ENCODE results near the gene SERP2.
A peak's percentile ranks its signal among the peaks of the same experiment; 100 is the strongest.

The SERP2 gene

GRCh38 chr13:44429311-44429710 lies 55.7 kb downstream of the SERP2 start:
- TF ChIP-seq, protein P1, sequence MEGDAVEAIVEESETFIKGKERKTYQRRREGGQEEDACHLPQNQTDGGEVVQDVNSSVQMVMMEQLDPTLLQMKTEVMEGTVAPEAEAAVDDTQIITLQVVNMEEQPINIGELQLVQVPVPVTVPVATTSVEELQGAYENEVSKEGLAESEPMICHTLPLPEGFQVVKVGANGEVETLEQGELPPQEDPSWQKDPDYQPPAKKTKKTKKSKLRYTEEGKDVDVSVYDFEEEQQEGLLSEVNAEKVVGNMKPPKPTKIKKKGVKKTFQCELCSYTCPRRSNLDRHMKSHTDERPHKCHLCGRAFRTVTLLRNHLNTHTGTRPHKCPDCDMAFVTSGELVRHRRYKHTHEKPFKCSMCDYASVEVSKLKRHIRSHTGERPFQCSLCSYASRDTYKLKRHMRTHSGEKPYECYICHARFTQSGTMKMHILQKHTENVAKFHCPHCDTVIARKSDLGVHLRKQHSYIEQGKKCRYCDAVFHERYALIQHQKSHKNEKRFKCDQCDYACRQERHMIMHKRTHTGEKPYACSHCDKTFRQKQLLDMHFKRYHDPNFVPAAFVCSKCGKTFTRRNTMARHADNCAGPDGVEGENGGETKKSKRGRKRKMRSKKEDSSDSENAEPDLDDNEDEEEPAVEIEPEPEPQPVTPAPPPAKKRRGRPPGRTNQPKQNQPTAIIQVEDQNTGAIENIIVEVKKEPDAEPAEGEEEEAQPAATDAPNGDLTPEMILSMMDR (IDR thresholded peaks at IDR 0.05; ENCODE audit: insufficient read depth, low read depth, low read length, missing control alignments) = no peak
- no peak for DNase-seq (ENCODE audit: low read depth)
- H3K4me3 ChIP-seq (ENCODE audit: low read length) = no peak overlapping the region

- H3K4me3 ChIP-seq (ENCODE audit: low read length) = no peak overlapping the region
- no peak for DNase-seq (ENCODE audit: low read depth)
- TF ChIP-seq, protein P1 (IDR thresholded peaks at IDR 0.05; ENCODE audit: insufficient read depth, low read depth, low read length, missing control alignments) = no peak
Measured at GRCh38 chr13:44431150-44431549, 57.5 kb downstream of the SERP2 start.

- peak; percentile 34 for DNase-seq (ENCODE audit: low read depth)
- TF ChIP-seq, protein P1 (IDR thresholded peaks at IDR 0.05; ENCODE audit: insufficient read depth, low read depth, low read length, missing control alignments) = no peak
- no peak overlapping the region for H3K4me3 ChIP-seq (ENCODE audit: low read length)
Measured at GRCh38 chr13:44432650-44433049, 59.0 kb downstream of the SERP2 start.

DNA sequence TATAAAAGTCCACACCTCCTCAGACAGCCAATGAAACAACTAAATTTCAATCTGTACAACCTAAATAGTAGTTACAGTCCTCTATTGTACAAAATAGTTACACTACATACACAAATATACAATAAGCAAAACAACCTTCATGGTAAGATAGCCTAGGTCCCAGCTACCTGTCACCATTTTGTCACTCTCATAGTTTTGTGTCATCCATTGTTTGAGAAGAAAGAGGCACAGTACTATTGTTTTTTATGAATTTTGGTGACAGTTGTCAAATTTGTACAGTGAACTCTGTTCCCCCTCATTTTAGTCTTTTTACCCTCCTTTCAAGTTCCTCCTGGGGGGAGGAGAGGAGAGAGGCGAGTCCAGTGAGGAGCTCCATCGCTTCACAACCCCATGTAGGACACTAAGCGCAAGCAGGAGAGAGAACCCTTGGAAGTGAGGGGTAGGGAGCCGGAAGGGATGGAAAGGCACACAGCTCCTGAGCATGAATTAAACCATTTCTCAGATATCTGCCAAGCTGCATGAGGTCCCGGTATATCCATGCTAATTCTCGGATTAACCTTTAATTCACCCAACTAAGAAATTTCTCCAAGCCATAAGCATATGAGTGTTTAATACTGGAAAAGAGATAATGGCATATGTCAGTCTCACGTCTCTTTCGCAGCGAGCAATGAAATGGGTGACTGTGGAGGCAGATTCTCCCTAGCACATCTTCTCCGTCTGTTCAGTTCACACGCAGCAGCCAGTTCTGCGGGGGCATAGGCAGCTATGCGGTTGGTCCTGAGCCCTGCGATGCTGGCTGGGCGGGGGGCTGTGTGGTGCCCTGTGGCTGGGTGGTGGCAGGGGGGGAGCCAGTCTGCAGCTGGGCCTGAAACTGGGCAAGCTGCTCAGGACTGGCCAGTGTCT lies 60.5 kb downstream of the SERP2 start:
- no peak for DNase-seq (ENCODE audit: low read depth)
- peak overlapping the region; percentile 92 for H3K4me3 ChIP-seq (ENCODE audit: low read length)
- TF ChIP-seq, protein P1 (IDR thresholded peaks at IDR 0.05; ENCODE audit: insufficient read depth, low read depth, low read length, missing control alignments) = no peak

DNA sequence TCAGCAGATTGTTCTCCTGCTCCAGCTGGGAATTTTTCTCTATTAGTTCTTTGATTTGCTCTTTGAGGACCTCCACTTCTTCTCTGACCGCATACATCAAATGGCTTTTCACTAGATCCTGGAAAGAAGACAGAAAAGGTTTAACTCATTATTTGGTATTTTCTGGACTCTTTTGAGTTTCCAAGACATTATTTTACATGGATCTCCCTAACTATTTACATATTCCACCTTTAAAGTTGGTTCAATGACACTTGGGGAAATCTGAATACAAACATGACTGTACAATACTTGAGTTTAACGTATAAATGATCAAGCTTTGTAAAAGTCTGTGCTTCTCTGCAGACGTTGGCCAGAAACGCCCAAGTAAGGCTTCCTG lies 61.1 kb downstream of the SERP2 start:
- TF ChIP-seq, protein P1 (IDR thresholded peaks at IDR 0.05; ENCODE audit: insufficient read depth, low read depth, low read length, missing control alignments) = no peak
- peak overlapping the region; percentile 92 for H3K4me3 ChIP-seq (ENCODE audit: low read length)
- DNase-seq (ENCODE audit: low read depth) = no peak

- H3K4me3 ChIP-seq (ENCODE audit: low read length) = peak overlapping the region; percentile 92
- TF ChIP-seq, protein P1 (IDR thresholded peaks at IDR 0.05; ENCODE audit: insufficient read depth, low read depth, low read length, missing control alignments) = no peak
- peak; percentile 98 for DNase-seq (ENCODE audit: low read depth)
Measured at GRCh38 chr13:44435142-44435918, 61.7 kb downstream of the SERP2 start.
